ENCODE data around the gene TNFAIP8L2.

DNA sequence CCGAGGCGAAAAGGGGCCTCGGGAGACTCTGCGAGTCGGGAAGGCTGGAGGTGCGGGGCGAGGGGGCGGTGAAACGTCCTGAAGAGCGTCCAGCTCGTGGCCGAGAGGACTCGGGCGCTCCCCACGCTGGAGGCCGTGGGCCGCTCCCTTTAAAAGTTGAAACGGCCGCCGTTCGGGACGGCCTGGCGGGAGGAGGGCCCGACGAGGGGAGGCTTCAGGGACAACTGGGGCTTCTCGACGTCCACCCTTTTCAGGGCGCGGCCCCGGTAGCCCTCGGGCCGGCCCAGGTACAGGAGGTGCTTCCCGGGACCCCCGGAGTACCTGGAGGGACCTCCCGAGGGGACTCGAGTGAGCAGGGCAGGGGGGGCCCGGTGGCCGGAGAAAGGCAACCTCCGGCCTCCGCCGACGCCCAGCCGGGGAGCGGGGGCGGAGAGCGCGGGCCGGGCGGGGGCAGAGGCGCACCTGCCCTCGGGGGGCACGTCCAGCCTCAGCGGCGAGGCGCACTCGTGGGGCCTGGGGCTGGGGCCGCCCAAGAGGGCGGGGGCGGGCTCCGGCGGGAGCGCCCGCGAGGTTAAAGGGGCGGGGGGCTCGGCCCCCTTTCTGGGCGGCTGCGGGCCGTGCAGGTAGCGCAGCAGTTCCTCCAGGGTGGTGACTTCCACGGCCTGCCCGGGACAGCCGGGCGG, 24.0 kb upstream of the TNFAIP8L2 start:
- TF ChIP-seq, protein P1, sequence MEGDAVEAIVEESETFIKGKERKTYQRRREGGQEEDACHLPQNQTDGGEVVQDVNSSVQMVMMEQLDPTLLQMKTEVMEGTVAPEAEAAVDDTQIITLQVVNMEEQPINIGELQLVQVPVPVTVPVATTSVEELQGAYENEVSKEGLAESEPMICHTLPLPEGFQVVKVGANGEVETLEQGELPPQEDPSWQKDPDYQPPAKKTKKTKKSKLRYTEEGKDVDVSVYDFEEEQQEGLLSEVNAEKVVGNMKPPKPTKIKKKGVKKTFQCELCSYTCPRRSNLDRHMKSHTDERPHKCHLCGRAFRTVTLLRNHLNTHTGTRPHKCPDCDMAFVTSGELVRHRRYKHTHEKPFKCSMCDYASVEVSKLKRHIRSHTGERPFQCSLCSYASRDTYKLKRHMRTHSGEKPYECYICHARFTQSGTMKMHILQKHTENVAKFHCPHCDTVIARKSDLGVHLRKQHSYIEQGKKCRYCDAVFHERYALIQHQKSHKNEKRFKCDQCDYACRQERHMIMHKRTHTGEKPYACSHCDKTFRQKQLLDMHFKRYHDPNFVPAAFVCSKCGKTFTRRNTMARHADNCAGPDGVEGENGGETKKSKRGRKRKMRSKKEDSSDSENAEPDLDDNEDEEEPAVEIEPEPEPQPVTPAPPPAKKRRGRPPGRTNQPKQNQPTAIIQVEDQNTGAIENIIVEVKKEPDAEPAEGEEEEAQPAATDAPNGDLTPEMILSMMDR (IDR thresholded peaks at IDR 0.05 in 8 of 11, conservative IDR thresholded peaks at IDR 0.05 in 3 of 11), result no peak
- no peak for TF ChIP-seq POLR2A (IDR thresholded peaks at IDR 0.05)
- no peak for TF ChIP-seq POLR2AphosphoS5 (IDR thresholded peaks at IDR 0.05)

All from spleen (tissue), 7 donors.